HG03571 (cell line): Measurements from ENCODE around the gene IGIP.
A peak's percentile ranks its signal among the peaks of the same experiment; 100 is the strongest.
"Not testable (repeated sequence)": the region's sequence is repeated elsewhere in the genome, so short reads cannot be mapped to it uniquely, and the experiment has no call there.

Experiments
- ATAC-seq: cut with Tn5 transposase; IDR thresholded peaks from one replicate; pipeline ENCODE4 v1.9.1; 2021; ENCODE audit not compliant: unreplicated experiment

IGIP gene

GRCh38 chr5:140140435-140140834 lies 14.7 kb downstream of the IGIP start:
- no peak for ATAC-seq

DNA sequence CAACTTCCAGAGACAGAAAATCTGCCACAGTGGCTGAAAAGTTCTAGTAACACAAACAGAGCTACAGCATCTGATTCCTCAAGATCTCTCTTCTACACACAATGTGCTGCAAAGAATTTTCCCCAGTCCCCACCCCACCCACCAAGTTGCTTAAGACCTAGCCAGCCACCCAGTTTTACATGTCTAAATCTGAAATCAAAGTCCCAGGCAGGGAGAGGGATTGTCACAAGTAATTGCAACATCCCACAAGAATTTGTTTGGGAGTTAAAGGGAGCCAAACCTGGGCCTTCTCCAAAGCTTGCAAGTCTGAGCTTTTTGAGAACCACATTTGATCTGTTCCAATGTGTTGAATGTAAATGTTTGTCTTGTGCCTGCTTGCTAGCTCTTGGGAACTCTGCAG lies 15.5 kb downstream of the IGIP start:
- no peak for ATAC-seq

DNA sequence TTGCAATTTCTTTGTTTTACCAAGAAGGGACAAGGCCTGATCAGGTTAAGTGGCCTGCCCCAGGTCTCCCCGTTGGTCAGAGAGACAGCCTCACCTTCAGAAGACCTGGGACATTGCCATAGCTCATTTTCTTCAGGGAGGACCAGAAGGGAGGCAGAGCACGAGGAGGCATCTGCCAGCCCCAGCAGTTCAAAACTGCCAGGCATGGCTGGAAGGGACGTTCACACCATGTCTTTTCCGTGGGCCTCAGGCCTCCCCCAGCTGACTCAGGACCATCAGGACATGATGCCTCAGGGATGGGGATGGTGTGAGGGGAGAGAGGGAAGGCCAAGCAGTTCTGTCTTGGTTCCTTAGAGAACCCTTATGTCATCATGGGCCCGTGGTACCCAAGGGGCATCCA lies 16.5 kb downstream of the IGIP start:
- no peak for ATAC-seq

DNA sequence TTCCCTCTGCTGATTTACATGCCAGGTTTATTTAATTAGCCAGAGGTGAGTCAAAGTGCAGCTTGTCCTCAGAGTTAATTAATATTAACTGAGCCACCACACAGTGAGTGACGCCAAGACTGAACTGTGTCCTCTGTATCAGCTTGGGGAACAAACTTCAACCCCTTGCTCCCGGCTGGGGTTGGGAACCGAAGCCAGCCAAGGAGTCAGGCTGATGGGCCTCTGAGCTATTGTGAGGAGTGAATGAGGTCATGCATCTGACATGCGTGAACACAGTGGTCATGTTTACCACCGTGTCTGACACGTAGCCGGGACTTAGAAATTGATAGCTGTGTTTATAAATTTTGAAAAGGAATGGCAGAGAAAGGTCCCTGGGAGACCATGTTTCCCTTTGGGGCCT lies 17.1 kb downstream of the IGIP start:
- ATAC-seq = no peak

- ATAC-seq = no peak
These were observed 18.0 kb downstream of the IGIP start for GRCh38 chr5:140143521-140144258.

DNA sequence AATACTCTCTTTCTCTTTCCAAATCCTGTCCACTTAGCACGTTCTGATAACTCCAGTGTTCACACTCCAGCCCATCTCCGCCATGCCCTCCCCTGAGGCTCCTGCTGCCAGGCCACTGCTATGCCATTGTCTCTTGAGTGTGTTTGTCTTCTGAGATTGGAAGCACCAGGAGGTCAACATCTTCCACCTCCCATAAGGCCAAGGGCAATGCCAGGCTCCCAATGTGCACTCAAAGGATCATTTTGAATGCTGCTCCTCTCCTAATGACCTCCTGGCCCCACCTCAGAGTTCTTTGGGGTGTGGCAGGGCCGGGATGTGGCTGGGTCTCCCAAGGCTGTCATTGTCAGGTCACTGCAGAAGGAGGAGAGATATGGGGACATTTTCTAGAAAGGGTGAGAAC lies 19.5 kb downstream of the IGIP start:
- no peak for ATAC-seq

- ATAC-seq = no peak
These were observed 20.2 kb downstream of the IGIP start for GRCh38 chr5:140145818-140146522.

DNA sequence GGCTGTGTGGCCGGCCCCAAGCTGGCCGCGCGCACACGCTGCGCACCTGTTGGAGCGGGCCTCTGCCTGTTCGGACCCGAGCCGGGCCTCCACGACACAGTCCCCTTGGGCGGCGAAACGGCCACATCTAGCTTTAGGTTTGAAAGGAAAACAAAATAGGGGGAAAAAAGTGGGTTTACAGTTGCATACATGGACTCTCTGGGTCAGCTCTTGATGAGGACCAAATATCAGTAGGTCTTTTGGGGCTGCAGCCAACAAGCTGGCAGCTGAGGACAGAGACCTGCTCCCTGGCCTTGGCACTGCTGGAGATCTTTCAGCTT lies 20.7 kb downstream of the IGIP start:
- ATAC-seq = no peak

DNA sequence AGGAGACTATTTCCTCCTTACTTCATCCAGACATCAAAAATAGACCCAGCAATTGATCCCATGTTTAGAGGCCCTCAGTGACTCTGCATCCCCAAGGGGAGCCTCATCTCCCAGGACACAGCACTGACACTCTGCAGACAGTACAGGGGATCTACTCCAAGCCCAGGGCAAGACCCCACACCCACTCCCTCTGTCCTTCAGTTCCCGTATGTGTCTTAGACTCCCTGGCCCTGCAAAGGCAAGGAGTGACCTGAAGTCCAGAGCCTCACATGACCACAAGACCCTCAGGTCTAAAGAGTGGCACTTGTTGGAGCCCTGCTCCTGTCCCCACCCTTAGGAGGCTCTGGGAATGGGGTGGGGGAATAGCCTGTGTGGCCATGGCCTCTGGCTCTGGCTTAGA lies 21.7 kb downstream of the IGIP start:
- ATAC-seq = no peak

GRCh38 chr5:140148508-140148907 lies 22.8 kb downstream of the IGIP start:
- ATAC-seq = no peak

DNA sequence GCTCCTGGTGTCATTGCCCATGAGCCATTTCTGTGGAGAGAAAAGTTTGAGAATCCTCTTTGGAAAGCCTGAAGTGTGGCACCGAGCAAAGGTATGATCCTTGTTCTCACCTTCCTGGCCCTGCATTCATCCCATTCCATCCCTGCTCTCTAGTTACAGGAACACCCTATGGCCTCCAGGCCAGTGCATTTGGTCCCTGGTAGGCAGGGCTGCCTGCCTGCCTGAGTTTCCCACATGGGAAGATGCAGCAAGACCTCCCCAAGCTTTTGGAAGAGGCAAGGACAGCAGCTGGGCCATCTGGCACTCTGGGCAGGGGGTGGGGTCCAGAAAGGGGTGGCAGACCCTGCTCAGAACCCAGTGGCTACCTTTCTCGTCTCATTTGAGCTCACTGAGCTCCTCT lies 24.5 kb downstream of the IGIP start:
- ATAC-seq = no peak

DNA sequence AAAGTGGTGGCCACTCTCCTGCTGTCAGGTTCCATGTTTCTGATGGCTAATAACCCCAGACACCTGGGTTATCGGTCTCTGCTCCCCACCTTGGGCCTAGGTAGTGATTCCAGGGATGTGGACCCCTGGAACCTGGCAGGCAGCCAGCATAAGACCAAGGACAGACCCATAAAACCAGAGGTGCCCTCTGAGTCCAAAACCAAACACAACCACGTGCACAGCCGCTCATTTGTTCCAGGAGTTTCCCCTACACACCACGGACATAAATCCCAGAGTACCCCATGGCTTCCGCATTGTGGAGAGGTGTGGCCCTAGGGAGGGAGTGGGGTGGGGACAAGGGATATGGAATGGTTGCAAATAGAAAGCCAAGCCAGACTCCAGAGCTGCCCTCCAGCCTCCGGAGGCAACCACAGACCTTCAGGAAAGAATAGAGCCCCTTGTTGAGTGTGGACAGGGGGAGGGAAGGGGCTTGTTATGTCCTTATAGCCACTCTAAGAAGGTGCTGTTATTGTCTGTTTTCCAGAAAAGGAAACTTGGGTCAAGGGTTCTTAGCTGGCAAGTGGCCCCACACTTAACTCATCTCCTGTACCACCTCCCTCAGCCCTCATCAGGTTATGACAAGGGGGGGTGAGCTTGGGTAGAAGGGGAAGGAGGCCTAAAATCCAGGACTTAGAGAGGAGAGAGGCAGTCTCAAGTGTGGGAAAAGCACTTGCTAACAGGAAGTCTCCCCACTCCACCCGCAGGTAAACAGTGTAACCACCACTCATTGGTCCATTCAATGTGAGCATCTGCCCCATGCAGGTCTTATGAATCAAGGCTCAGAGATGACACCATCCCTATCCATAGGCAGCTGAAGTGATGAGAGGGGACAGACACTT lies 25.6 kb downstream of the IGIP start:
- ATAC-seq = no peak

GRCh38 chr5:140152022-140152999 lies 26.6 kb downstream of the IGIP start:
- ATAC-seq = no peak

- ATAC-seq = no peak
These were observed 27.5 kb downstream of the IGIP start for GRCh38 chr5:140153255-140153654.

- ATAC-seq = no peak
These were observed 28.2 kb downstream of the IGIP start for GRCh38 chr5:140153905-140154304.

- not testable (repeated sequence) for ATAC-seq
These were observed 29.1 kb downstream of the IGIP start for GRCh38 chr5:140154710-140155381.

GRCh38 chr5:140157032-140157781 lies 31.5 kb downstream of the IGIP start:
- ATAC-seq = peak; percentile 94

DNA sequence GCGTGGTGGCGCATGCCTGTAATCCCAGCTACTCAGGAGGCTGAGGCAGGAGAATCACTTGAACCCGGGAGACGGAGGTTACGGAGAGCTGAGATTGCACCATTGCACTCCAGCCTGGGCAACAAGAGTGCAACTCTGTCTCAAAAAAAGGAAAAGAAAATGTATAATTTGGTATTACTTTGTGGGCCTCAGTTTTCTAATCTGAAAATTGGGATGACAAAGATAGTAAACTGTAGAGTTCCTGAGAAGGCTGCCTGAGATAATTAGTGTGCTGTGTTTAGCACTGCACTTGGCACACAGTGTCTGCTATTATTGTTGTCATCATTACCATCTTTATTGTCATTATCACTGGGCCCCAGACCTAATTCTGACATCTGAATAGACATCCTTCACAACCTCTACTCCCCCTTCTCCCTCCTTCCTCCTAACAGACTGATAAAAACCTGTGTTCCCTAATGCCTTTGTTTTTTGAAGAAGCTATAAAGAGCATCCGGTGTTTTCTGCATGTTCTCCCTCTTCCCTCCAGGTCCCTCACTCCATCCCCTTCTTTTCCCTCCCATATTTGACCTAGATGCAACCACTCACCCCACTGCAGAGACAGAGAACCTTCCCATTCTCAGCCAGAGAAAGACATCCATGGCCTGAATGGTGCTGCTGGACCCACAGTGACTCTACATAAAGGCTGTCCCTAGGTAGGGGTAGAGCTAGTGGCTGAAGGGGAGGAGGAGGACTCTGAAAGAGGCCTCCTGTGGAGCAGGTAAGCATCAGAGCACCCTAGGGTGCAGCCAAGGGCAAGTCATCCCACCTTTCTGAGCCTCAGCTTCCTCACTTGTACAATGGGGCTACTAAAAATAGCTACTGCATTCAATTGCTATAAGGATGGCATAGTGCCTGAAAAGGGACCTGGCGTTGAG lies 33.5 kb downstream of the IGIP start:
- ATAC-seq = no peak
